Ovary (tissue), 9 donors: ENCODE data around the gene CALR3. TPM values are rescaled to one million over a fixed set of nuclear protein-coding genes. Genes with fewer than 3 reads are reported as not detected.

Experiments used
- DNase-seq, 5 donors: peaks; one replicate each; pipeline ENCODE4 v3.0.0-alpha.2; 2019 to 2020
- H3K27ac ChIP-seq, 2 donors: fragments of 200-600 bp; one replicate each; pipeline versions ENCODE4 v1.5.1 to v1.8.0; 2019 to 2022
- H3K27me3 ChIP-seq: fragments of 200-600 bp; one replicate; pipeline ENCODE4 v1.8.0; 2022
- H3K36me3 ChIP-seq: fragments of 200-600 bp; sonication (generic); one replicate; pipeline ENCODE4 v1.5.1; 2019
- H3K4me1 ChIP-seq: one replicate; pipeline ENCODE4 v1.8.1; 2013; ENCODE audit warnings: mild to moderate bottlenecking, moderate library complexity; ENCODE audit not compliant: insufficient read depth
- H3K4me3 ChIP-seq: fragments of 200-600 bp; sonication (generic); one replicate; pipeline ENCODE4 v1.5.1; 2017
- H3K9me3 ChIP-seq, 2 donors: fragments of 200-600 bp in 1 of 2; sonication (generic) in 1 of 2; one replicate each; pipeline versions ENCODE4 v1.5.1 to v1.8.1; 2013 to 2019; ENCODE audit warnings: mild to moderate bottlenecking in 1 of 2, moderate library complexity in 1 of 2
- CTCF ChIP-seq, 3 donors: fragments of 450-650 bp in 2 of 3; fragments of 200-600 bp in 1 of 3; IDR thresholded peaks; one replicate each; pipeline versions ENCODE4 v1.5.1 to v1.8.0; 2016 to 2022; ENCODE audit warnings: antibody characterized with exemption in 3 of 3, mild to moderate bottlenecking in 1 of 3
- EP300 ChIP-seq: sonication (generic); formaldehyde crosslinking; IDR thresholded peaks from one replicate; pipeline ENCODE4 v1.6.1; 2017; ENCODE audit warnings: antibody characterized with exemption
- POLR2A ChIP-seq: fragments of 450-650 bp; IDR thresholded peaks from one replicate; pipeline ENCODE4 v1.6.1; 2017; ENCODE audit warnings: antibody characterized with exemption, mild to moderate bottlenecking, moderate library complexity
- WGBS, 3 donors: extraction: QIAGEN DNeasy Blood & Tissue Kit in 1 of 3; methylation state at CpG; one replicate each; pipeline versions ENCODE4 v1.1.5 to v1.1.7; 2013 to 2017; 5-methylcytosine and 5-hydroxymethylcytosine counted together
- intact Hi-C, 4 donors: fragments of 100-400 bp; cut with DNase I; formaldehyde crosslinking; loops; one replicate each; pipeline versions ENCODE4 v1.11.0 to v1.15.1; 2022 to 2023
- polyA plus RNA-seq, 2 donors: library from polyadenylated mRNA; stranded (reverse); fragments of 200-250 nt in 1 of 2; fragments of 350-450 nt in 1 of 2; fragmentation: Illumina TruSeq in 1 of 2; extraction: RNeasy Lipid Tissue Mini Kit (QIAGEN cat#74804) in 1 of 2; gene quantifications; one replicate each; pipeline ENCODE4 v1.2.3, GENCODE V29; 2013 to 2014
- total RNA-seq, 7 donors: library from RNA; depleted of rRNA in 2 of 7; stranded (reverse); fragments of >200 nt in 2 of 7; fragmentation: NEBNext Ultra II Directional in 3 of 7; extraction: Animal tissue kit (Norgen Biotek cat#: 25700) in 3 of 7; gene quantifications; one replicate each; pipeline versions ENCODE4 v1.1.0 to v1.2.4, GENCODE V29; 2016 to 2023
- donor health status: DM: no; HTN: no; CAD: no; lungs with moderate emphysema.
- donor health status: DM: no; HTN: no; CAD: no.
- donor health status: Bipolar disorder and iron deficiency.
- donor health status: DM: yes; HTN: yes; CAD: no.
- donor health status: DM: no; HTN: no; CAD: no.
- donor health status: DM: yes; HTN: yes; CAD: no.

The CALR3 gene
- total and polyA plus RNA-seq, 9 donors: not detected

GRCh38 chr19:16460454-16460853, 35.5 kb downstream of the CALR3 start:
- WGBS, 3 donors: 58 to 79% (median 73%) methylated on average over 8 of the region's 8 CpGs
- no peak overlapping the region for H3K27ac ChIP-seq
- H3K4me1 ChIP-seq: peaks cover 30% of the 10 kb centered on the region
- no peaks in the 10 kb centered on the region for H3K9me3 ChIP-seq
- H3K27me3 ChIP-seq: no peaks in the 10 kb centered on the region
- intact Hi-C loops: no loop called here
- no peak for DNase-seq
- no peak for TF ChIP-seq POLR2A
- no peak for TF ChIP-seq CTCF (IDR thresholded peaks at IDR 0.05)
- no peak for TF ChIP-seq EP300
- H3K36me3 ChIP-seq: no peaks in the 10 kb centered on the region
- H3K4me3 ChIP-seq: no peak overlapping the region

DNA sequence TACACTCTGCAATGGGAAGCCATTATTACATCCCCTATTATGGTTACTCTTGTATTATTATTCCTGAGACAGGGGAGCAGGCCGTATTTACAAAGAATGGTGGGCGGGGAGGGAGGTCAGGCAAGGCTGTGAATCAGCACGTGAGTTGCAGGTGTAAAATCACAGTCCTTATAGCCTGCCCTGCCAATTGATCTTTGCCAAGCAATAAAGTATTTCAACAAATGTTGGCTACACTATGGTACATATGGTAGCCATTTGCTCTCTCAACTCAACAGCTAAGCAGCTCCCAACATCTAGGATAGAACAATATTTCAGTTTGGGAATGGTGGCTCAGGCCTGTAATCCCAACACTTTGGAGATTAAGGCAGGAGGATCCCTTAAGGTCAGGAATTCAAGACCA, 36.3 kb downstream of the CALR3 start:
- Histone ChIP-seq H3K4me3 (no peak overlapping the region), H3K27ac (no peak overlapping the region), H3K27me3 (no peaks in the 10 kb centered on the region), H3K36me3 (no peaks in the 10 kb centered on the region), H3K9me3 (no peaks in the 10 kb centered on the region), H3K4me1 (peaks cover 30% of the 10 kb centered on the region)
- no peak for DNase-seq
- 90 to 95% (median 93%) methylated on average over 3 of the region's 3 CpGs for WGBS, 3 donors
- TF ChIP-seq EP300 (no peak), POLR2A (no peak), CTCF (IDR thresholded peaks at IDR 0.05) (no peak)
- intact Hi-C loops: no loop called here

DNA sequence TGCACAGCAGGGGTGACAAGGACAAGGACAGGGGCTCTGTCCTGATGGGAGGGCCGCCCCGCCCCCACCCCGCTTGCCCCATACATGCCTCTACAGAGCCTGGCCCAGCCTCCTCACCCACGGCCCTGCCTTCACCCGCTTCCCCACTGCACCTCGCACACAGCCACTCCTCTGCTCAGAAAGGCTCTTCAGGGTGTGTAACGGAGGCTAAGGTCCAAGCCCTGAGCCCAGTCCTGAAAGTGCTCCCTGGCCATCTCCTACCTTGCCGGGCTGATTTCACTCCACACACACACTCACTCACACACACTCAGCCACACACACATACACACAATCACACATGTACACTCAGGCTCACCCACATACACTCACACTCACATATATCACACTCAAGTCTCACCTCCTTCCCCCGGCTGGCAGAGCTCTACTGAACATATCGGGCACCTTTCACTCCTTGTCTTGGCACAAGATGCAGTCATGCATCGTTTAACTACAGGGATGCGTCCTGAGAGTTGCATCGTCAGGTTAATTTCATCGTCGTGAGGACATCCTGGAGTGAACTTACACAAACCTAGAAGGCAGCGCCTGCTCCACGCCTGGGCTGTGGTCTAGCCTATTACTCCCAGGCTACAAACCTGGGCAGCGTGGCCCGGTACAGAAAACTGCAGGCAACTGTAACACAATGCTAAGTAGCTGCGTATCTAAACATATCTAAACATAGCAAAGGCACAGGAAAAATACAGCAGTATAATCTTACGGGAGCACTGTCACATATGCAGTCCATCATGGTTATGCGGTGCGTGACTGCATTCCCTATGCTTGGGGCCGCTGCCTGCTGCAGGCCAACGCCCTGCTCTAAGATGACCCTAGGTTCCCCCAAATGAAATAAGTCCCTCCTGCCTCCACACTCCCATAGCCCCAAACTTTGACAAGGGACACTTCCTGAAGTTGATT, 37.3 kb downstream of the CALR3 start:
- H3K9me3 ChIP-seq: no peaks in the 10 kb centered on the region
- DNase-seq: no peak
- H3K27me3 ChIP-seq: no peaks in the 10 kb centered on the region
- intact Hi-C loops: no loop called here
- H3K27ac ChIP-seq: peak overlapping the region in 1 of 2 donors; percentile 71
- peaks cover 26% of the 10 kb centered on the region for H3K4me1 ChIP-seq
- H3K36me3 ChIP-seq: no peaks in the 10 kb centered on the region
- WGBS, 3 donors: 79 to 84% (median 81%) methylated on average over 23 to 25 of the region's 25 CpGs
- no peak overlapping the region for H3K4me3 ChIP-seq
- TF ChIP-seq POLR2A: no peak
- no peak for TF ChIP-seq EP300
- TF ChIP-seq CTCF (IDR thresholded peaks at IDR 0.05): no peak

DNA sequence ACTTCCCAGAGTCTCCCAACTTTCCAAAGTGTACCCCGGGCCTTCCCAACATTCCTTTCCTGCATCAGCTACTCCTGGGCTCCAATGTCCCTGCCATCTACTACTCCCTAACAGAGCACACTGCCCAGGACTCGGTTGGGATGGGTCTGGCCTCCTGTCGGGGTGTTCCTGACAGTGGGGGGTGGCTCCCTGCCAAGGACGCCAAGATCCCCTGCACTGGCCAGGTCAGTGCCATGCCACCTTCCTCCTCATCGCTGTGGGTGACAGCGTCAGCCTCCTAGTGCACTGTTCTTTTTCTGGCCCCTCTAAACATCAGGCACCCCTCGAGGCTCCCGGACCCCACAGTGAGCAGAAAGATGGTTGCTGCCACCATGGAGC, 38.0 kb downstream of the CALR3 start:
- H3K4me1 ChIP-seq: peaks cover 20% of the 10 kb centered on the region
- peak overlapping the region; percentile 11 to 71 for H3K27ac ChIP-seq
- H3K27me3 ChIP-seq: no peaks in the 10 kb centered on the region
- peak in 2 of 5 donors; percentile 41 to 57 for DNase-seq
- WGBS, 3 donors: 36 to 38% (median 38%) methylated on average over 8 of the region's 8 CpGs
- no peaks in the 10 kb centered on the region for H3K9me3 ChIP-seq
- TF ChIP-seq EP300 (no peak), POLR2A (no peak), CTCF (IDR thresholded peaks at IDR 0.05) (no peak)
- intact Hi-C loops: no loop called here
- H3K36me3 ChIP-seq: no peaks in the 10 kb centered on the region
- H3K4me3 ChIP-seq: no peak overlapping the region
